ENCODE results near the gene STK16. TPM values are rescaled to one million over a fixed set of nuclear protein-coding genes. Genes with fewer than 3 reads are reported as not detected.
"Not testable (repeated sequence)": the region's sequence is repeated elsewhere in the genome, so short reads cannot be mapped to it uniquely, and the experiment has no call there.

STK16 gene
- total RNA-seq, result 30.0 TPM

DNA sequence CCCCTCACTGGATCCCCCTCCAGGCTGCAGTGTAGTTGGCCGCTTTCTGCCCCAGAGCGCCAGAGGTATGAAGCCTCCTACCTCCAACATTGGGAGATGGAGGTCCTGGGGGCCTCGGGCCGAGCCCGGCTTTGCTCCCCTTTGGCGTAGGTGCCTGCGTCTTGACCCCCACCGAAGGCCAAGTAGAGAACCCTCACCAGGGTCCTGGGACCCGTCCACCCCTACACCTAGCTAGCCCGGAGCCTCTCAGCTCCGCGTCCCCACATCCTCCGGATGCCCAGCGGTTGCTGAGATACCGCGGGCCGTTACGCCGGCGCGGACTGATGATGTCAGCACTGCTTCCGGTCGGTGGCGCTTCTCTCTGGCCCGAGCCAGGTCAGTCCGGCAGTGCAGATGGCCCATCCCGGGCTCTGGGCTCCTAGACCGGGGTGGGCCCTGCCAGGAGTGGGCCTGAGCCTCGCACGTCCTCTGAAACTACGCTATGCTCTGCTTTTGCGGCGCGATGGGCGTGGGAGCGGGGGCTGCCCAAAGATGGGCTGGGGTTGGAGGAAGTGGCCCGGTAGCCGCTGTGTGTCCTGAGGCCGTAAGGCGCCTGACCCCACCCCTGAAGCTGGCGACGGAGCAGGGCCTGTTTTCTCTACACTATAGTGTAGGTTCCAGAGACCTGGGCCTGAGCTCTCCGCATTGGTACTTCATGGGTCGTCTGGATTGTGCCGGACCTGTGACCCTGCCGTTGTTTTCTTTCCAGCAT is at the start of gene STK16, which contains the start of gene GLB1L:
Gene STK16, plus strand, starts transcription at position 332 of the 751 bp plus-strand sequence. CDS start 521 bp downstream, outside the sequence.
Gene GLB1L, minus strand, starts transcription at position 297 of the 751 bp plus-strand sequence. CDS start 1,871 bp downstream, outside the sequence.
- peak; percentile 56 for ATAC-seq

- ATAC-seq, result no peak
These were observed 47.9 kb upstream of the STK16 start for GRCh38 chr2:219197388-219197787.

GRCh38 chr2:219198974-219199373 is 46.3 kb upstream of the STK16 start:
- ATAC-seq, result no peak

GRCh38 chr2:219199470-219200211 is 45.6 kb upstream of the STK16 start:
- ATAC-seq, result no peak

- ATAC-seq, result not testable (repeated sequence)
These were observed 44.6 kb upstream of the STK16 start for GRCh38 chr2:219200502-219201326.

GRCh38 chr2:219201331-219201730 is 43.9 kb upstream of the STK16 start:
- not testable (repeated sequence) for ATAC-seq

- no peak for ATAC-seq
These were observed 40.7 kb upstream of the STK16 start for GRCh38 chr2:219204425-219205164.

GRCh38 chr2:219205165-219205538 is 40.1 kb upstream of the STK16 start:
- no peak for ATAC-seq

GRCh38 chr2:219205981-219206327 is 39.3 kb upstream of the STK16 start:
- ATAC-seq, result no peak

DNA sequence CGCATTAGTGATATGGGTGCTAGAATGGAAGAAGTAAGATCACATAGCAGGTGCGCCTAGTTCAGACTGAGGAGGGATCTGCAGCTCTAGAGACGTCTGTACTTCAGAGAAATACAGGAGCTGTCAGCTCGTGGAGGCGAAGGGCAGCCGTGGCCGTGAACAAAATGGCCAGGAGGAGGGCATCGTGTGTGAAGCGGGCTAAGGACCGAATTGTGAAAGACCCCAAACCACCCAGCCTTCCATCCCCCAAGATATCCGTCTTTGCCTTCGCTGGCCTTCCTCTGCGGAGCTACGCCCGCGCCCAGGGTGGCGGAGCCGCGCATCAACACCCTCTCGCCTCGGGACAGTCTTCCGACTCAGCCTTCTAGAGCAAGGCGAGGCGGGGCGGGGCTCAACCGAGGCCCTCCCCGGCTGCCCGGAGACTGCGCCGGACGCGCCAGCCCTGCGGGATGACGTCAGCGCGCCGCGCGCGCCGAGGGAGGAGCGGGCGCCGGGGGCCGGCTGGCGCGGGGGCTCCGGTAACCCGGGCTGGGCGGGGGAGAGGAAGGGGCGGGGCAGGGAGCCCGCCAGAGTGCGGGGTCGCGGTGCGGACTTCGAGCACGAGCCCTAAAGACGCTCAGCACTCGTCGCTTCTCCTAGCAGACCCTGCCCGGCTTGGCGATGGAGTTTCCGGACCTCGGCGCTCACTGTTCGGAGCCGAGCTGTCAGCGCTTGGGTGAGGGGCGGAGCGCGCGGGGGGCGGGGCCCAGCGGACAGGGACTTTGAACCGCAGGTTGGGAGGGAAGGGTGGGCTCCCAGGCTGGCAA is 38.7 kb upstream of the STK16 start, which contains the start of gene ZFAND2B:
Gene ZFAND2B, plus strand, starts transcription at position 455 of the 806 bp plus-strand sequence. Its CDS starts 206 bp downstream, at position 661.
- peak; percentile 96 for ATAC-seq

DNA sequence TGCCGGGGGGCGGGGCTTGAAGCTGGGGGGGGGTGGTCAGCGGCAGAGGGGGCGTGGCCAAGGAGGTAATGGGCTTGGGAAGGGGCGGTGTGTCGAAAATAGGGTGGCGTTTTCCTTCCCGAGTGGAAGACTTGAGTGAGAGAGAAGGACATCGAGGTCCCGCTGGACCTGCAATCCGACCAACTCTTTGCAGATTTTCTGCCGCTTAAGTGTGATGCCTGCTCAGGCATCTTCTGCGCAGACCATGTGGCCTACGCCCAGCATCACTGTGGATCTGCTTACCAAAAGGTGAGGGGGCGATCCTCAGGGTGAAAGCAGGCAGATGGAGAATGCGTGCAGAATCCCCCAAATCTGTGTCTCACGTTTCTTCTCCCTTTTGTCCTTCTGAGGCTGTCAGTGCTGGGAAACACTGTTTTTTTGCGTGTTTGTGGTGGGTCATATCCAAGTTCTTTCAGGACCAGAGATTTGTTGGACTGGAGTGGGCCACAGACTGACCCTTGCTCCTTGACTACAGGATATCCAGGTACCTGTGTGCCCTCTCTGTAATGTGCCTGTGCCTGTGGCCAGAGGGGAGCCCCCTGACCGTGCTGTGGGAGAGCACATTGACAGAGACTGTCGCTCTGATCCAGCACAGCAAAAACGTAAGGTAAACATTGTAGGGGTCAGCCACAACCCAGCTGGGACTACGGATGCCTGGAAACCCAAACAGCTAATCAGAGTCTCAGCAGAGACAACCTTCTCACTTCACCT is 38.0 kb upstream of the STK16 start:
- ATAC-seq, result peak; percentile 2

GRCh38 chr2:219207884-219208740 is 37.2 kb upstream of the STK16 start:
- ATAC-seq, result peak; percentile 35

DNA sequence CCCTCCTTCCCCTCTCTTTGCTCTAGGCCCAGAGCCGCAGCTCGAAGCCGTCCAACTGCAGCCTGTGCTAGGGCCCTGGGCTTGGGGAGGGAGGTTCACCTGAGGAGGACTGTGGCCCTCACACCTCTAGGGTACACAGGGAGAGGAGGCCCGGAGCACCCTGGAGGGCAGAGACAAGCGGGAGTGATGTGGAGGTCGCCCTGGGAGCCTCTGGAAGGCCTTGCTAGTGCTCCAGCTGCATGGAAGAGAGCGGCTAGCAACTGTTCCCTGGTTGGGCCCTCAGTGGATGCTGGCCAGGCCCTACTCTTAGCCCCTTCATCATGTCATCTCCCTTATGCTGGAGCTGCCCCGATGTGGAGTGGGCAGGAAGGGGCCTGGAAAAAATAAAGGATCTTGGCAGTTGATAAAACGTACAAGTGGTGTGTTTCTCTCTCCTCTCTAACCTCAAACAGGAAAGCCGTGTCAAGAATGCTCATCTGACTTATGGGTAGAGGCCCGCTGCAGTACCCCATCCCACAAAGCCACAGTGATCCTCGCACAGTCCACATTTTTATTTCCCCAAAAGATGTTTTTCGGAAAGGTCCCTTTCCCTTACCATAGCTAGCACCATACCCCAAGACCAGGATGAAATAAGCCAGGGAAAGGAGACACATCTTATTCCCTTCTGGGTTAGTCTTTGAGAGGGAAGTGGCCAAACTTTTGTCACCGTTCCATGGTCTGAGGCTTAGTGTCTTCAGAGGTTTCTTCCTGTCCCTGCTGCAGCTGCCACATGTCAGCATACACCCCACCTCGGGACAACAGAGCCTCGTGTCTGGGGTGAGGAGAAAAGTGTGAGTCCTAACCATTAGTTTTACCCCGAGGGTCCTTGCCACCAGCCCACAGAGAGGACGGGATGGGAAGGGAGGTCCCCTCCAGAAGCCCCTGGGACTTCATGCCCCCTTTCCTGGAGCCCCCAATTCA is 35.8 kb upstream of the STK16 start:
- ATAC-seq, result no peak

GRCh38 chr2:219210196-219210885 is 34.9 kb upstream of the STK16 start:
- no peak for ATAC-seq

DNA sequence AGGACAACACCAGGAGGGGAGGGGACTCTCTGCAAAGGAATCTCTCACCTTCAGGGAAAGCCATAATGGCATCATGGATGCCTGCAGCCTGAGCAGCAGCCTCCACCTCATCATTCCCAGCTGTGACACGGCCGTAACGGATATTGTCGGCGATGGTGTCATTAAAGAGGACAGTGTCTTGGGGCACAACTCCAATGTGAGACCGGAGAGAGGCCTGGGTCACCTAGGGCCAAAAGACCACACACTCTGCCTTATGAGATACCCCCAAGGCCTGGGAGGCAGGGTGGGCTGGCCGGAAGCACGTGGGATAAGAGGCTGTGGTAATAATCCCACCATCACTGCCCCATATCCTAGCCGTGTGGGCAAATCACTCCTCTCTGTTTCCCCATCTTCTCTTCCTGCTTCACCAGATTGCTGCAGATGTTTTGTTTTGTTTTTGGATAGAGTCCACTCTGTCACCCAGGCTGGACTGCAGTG is 34.4 kb upstream of the STK16 start:
- no peak for ATAC-seq

DNA sequence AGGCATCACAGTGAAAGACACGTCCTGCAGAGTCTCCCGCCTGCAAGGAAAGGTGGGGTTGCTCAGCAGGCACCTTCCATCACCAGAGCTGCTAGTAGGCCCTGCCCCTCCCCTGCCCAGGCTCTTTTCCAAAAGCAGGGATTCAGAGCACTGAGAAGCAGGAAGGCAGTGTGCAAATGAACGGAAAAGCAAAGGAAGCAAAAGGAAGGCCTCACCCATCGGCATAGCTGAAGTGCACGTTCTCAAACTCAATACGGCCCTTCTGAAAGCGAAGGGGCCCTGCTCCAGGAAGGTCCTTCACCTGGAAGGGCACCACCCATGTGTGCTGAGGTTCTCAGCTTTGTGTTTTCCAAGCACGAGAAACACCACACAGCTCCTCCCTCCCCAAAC is 32.3 kb upstream of the STK16 start:
- no peak for ATAC-seq

DNA sequence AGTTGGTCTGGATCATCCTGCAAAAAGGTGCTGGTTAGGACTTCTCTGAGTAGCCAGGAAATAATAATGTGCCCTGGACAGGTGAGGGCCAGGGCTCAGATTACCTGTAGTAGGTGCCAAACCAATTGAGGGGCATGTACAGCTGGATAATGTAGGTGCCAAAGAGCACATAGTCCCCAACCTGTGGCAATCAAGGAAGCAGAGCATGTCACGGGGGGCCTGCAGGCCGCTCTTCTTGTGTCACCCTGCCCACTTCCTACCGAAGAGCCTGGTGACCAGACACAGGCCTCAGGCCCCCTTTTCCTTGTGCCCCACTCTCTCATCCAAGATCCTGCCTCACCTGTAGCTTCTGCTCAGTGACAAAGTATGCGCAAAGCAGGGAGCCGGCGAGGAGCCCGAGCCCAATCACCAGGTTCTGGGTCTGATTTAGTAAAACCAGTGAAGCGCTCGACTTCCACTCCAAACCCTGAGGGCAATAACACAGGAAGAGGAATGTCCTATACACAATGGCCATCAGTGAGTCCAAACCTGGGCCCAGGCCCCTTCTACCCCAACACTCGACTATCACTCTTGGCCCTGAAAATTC is 31.7 kb upstream of the STK16 start:
- no peak for ATAC-seq
